Body of pancreas (tissue), 4 donors: ENCODE measurements around the gene ARF5. TPM values are rescaled to one million over a fixed set of nuclear protein-coding genes. Genes with fewer than 3 reads are reported as not detected.

Experiments
- ATAC-seq: fragments of 150-250 bp; one replicate; pipeline ENCODE4 v1.9.1; 2016
- DNase-seq, 4 donors: peaks; one replicate each; pipeline ENCODE4 v3.0.0-alpha.2; 2019
- H3K27ac ChIP-seq, 4 donors: fragments of 200-600 bp; sonication (generic); 1 replicate in 3 of 4; 2 replicates in 1 of 4; pipeline versions ENCODE4 v1.5.1 to v1.6.1; 2016 to 2019; ENCODE audit warnings: mild to moderate bottlenecking in 1 of 4, mixed read lengths in 1 of 4, moderate library complexity in 1 of 4
- H3K27me3 ChIP-seq, 2 donors: fragments of 200-600 bp; sonication (generic); one replicate each; pipeline ENCODE4 v1.6.0; 2016; ENCODE audit warnings: mild to moderate bottlenecking in 1 of 2
- H3K36me3 ChIP-seq, 2 donors: fragments of 200-600 bp; sonication (generic); replicated peaks in 1 of 2; 2 replicates each; pipeline ENCODE4 v1.5.1; 2016; ENCODE audit warnings: low read depth in 2 of 2; ENCODE audit not compliant: insufficient read depth in 1 of 2
- H3K4me1 ChIP-seq: fragments of 200-600 bp; sonication (generic); one replicate; pipeline ENCODE4 v1.6.0; 2016
- H3K4me3 ChIP-seq, 2 donors: fragments of 200-600 bp; sonication (generic); 1 replicate in 1 of 2; 2 replicates in 1 of 2; pipeline ENCODE4 v1.5.1; 2016 to 2019
- H3K9me3 ChIP-seq, 3 donors: fragments of 200-600 bp; sonication (generic); 1 replicate in 2 of 3; 2 replicates in 1 of 3; pipeline ENCODE4 v1.5.1; 2016
- POLR2A ChIP-seq, 3 donors: fragments of 450-650 bp; IDR thresholded peaks; one replicate each; pipeline ENCODE4 v1.6.1; 2016; ENCODE audit warnings: antibody characterized with exemption in 3 of 3, mild to moderate bottlenecking in 2 of 3
- WGBS, 2 donors: methylation state at CpG; one replicate each; pipeline ENCODE4 v1.1.5; 2017; 5-methylcytosine and 5-hydroxymethylcytosine counted together
- intact Hi-C: fragments of 100-400 bp; cut with DNase I; formaldehyde crosslinking; loops from one replicate; pipeline ENCODE4 v1.15.1; 2023
- total RNA-seq, 2 donors: library from RNA; depleted of rRNA; stranded (reverse); fragments of >200 nt; gene quantifications; one replicate each; pipeline ENCODE4 v1.1.0, GENCODE V29; 2016
- TF ChIP-seq, protein P1 (sequence below), 7 experiments: fragments of 450-650 bp in 4 of 7; fragments of 200-600 bp in 3 of 7; sonication (generic) in 3 of 7; IDR thresholded peaks; one replicate each; pipeline ENCODE4 v1.5.1; 2016 to 2019; ENCODE audit warnings: antibody characterized with exemption in 7 of 7

The ARF5 gene
- total RNA-seq, 2 donors from 2014 or later: 107 to 132 TPM

DNA sequence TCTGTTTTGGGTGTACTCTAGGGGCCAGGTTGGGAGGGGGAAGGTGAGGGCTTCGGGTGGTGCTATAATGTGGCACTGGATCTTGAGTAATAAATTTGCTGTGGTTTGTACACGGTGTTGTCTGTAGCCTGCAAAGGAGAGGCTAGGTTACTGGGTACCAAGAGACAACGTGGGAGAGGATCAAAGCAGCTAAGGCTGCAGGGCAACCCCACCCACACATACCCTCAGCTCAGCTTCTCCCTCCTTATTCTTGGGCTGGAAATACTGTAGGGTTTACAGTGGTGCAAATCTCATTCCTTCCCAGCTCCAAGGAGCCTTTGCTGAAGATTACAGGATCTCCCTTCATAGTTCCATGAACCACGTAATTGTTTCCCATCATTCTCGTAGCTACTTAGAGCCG is 3.4 kb downstream of the ARF5 start:
- H3K27ac ChIP-seq: peak overlapping the region in 1 of 4 donors; percentile 4
- H3K9me3 ChIP-seq: no peaks in the 10 kb centered on the region
- H3K4me3 ChIP-seq: no peak overlapping the region
- WGBS, 2 donors: 83 to 94% methylated on average over 6 of the region's 6 CpGs
- H3K4me1 ChIP-seq: peaks cover 59% of the 10 kb centered on the region
- TF ChIP-seq, protein P1, sequence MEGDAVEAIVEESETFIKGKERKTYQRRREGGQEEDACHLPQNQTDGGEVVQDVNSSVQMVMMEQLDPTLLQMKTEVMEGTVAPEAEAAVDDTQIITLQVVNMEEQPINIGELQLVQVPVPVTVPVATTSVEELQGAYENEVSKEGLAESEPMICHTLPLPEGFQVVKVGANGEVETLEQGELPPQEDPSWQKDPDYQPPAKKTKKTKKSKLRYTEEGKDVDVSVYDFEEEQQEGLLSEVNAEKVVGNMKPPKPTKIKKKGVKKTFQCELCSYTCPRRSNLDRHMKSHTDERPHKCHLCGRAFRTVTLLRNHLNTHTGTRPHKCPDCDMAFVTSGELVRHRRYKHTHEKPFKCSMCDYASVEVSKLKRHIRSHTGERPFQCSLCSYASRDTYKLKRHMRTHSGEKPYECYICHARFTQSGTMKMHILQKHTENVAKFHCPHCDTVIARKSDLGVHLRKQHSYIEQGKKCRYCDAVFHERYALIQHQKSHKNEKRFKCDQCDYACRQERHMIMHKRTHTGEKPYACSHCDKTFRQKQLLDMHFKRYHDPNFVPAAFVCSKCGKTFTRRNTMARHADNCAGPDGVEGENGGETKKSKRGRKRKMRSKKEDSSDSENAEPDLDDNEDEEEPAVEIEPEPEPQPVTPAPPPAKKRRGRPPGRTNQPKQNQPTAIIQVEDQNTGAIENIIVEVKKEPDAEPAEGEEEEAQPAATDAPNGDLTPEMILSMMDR (IDR thresholded peaks at IDR 0.05): no peak
- ATAC-seq: no peak
- intact Hi-C loops: loop anchor here (10.0 kb wide), 1 partner anchor 53 kb away; no protein-coding TSS in a partner anchor
- peaks cover 5 to 6% of the 10 kb centered on the region in 2 donors for H3K36me3 ChIP-seq
- no peaks in the 10 kb centered on the region for H3K27me3 ChIP-seq
- DNase-seq: no peak

DNA sequence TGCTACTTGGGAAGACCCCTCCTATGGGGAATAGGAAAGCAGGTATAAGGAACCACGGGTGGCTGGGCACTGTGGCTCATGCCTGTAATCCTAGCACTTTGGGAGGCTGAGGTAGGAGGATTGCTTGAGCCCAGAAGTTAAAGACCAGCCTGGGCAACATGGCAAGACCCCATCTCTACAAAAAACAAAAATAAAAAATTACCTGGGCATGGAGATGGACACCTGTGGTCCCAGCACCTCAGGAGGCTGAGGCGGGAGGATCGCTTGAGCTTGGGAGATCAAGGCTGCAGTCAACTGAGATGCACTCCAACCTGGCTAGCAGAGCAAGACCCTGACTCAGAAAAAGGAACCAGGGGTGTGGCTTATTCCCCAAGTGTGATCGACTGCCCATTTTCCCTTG is 4.3 kb downstream of the ARF5 start:
- peak overlapping the region; percentile 71 to 91 (median 82) for H3K27ac ChIP-seq
- WGBS, 2 donors: 68 to 79% methylated on average over 4 of the region's 4 CpGs
- intact Hi-C loops: loop anchor here (10.0 kb wide), 1 partner anchor 52 kb away; no protein-coding TSS in a partner anchor

DNA sequence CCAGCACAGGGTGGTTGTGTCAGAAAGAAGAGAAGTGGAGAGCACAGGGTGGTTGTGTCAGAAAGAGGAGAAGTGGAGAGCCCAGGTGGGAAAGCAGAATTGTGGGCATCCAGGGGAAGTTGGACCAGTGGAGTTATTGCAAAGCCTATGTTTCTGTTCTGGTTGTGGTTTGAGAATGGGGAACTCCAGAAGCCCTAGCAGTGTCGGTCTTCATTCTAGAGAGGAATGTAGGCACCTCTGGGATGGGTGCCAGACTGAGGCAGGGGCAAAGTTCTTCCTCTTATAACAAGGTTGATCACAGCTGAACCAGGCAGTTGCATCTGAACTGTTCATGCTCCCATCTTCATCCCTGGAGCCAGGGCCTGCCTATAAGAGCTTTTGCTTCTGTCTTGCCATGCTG is 6.3 kb downstream of the ARF5 start:
- Histone ChIP-seq H3K9me3 (no peaks in the 10 kb centered on the region), H3K27me3 (no peaks in the 10 kb centered on the region), H3K36me3 (peaks cover 5 to 6% of the 10 kb centered on the region in 2 donors), H3K27ac (peak overlapping the region; percentile 71 to 91 (median 82)), H3K4me1 (peaks cover 42% of the 10 kb centered on the region), H3K4me3 (no peak overlapping the region)
- no peak for TF ChIP-seq POLR2A (IDR thresholded peaks at IDR 0.05)
- TF ChIP-seq, protein P1 (IDR thresholded peaks at IDR 0.05): no peak
- 5 to 22% methylated on average over 1 of the region's 1 CpG for WGBS, 2 donors
- intact Hi-C loops: loop anchor here (10.0 kb wide), 1 partner anchor 50 kb away; no protein-coding TSS in a partner anchor
- no peak for ATAC-seq
- DNase-seq: peak; percentile 45 to 74 (median 64)

More for the DNA sequence above, 4.3 kb downstream of the ARF5 start:
- TF ChIP-seq, protein P1 (IDR thresholded peaks at IDR 0.05): no peak
- no peak for TF ChIP-seq POLR2A (IDR thresholded peaks at IDR 0.05)
- Histone ChIP-seq H3K9me3 (no peaks in the 10 kb centered on the region), H3K27me3 (no peaks in the 10 kb centered on the region), H3K4me3 (no peak overlapping the region), H3K4me1 (peaks cover 52% of the 10 kb centered on the region), H3K36me3 (peaks cover 5 to 6% of the 10 kb centered on the region in 2 donors)
- no peak for DNase-seq
- no peak for ATAC-seq

DNA sequence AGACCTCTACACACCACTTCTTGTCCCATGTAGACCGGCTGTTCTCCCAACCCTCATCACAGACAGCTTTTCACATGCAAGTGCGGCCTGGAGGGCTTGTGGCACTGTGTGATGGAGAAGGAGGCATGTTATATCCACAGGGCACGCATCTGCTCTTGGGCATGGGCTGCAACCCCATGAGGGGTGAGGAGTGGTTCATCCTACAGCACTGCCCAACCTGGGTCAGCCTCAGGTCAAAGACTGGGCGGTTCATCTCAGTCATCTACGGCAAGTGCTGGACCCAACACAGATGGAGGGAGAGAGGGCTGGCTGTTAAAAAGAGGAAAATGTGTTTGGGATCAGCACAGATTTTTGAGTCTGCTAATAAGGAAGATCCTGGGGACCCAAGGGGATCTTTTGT is 7.5 kb downstream of the ARF5 start:
- peaks cover 5 to 6% of the 10 kb centered on the region in 2 donors for H3K36me3 ChIP-seq
- TF ChIP-seq POLR2A (IDR thresholded peaks at IDR 0.05): no peak
- TF ChIP-seq, protein P1 (IDR thresholded peaks at IDR 0.05): no peak
- H3K4me1 ChIP-seq: peaks cover 30% of the 10 kb centered on the region
- no peaks in the 10 kb centered on the region for H3K9me3 ChIP-seq
- ATAC-seq: no peak
- DNase-seq: no peak
- intact Hi-C loops: loop anchor here (10.0 kb wide), 1 partner anchor 49 kb away; no protein-coding TSS in a partner anchor
- no peak overlapping the region for H3K4me3 ChIP-seq
- WGBS, 2 donors: 94 to 97% methylated on average over 3 to 5 of the region's 5 CpGs
- no peaks in the 10 kb centered on the region for H3K27me3 ChIP-seq
- no peak overlapping the region for H3K27ac ChIP-seq

DNA sequence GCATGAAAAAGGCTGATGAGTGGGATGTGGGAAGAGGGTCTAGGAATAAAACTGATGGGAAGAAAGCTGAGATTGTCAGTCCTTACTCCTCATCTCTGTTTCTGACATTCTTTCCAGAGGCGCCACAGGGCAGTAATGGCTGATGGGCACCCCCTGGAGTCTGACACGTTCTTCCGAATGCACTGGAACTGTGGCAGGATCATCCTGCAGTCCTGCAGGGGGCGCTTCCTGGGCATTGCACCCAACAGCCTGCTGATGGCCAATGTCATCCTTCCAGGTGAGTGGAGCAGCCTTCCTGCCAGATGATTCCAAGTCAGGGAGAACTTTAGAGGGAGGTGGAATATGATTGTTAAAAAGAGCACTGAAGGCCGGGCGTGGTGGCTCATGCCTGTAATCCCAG is 10.1 kb downstream of the ARF5 start:
- intact Hi-C loops: loop anchor here (10.0 kb wide), 1 partner anchor 46 kb away; no protein-coding TSS in a partner anchor

More for the DNA sequence above, 10.1 kb downstream of the ARF5 start:
- no peak for TF ChIP-seq POLR2A (IDR thresholded peaks at IDR 0.05)
- TF ChIP-seq, protein P1 (IDR thresholded peaks at IDR 0.05): peak in 4 of 7 experiments; percentile 4 to 30 (median 17)
- 59 to 66% methylated on average over 6 of the region's 6 CpGs for WGBS, 2 donors
- H3K27ac ChIP-seq: no peak overlapping the region
- no peaks in the 10 kb centered on the region for H3K36me3 ChIP-seq
- no peaks in the 10 kb centered on the region for H3K27me3 ChIP-seq
- H3K4me1 ChIP-seq: peaks cover 18% of the 10 kb centered on the region
- H3K4me3 ChIP-seq: no peak overlapping the region
- no peaks in the 10 kb centered on the region for H3K9me3 ChIP-seq
- ATAC-seq: no peak
- no peak for DNase-seq
